GM23248 (cell line): Measurements from ENCODE around the gene FLT1. TPM values are rescaled to one million over a fixed set of nuclear protein-coding genes. Genes with fewer than 3 reads are reported as not detected.

ENCODE experiments used
- DNase-seq: peaks from one replicate; pipeline ENCODE4 v3.0.0-alpha.2; 2015
- H2AFZ ChIP-seq: fragments of 200-600 bp; sonication (generic); 2 replicates; pipeline ENCODE4 v1.6.1; 2016; ENCODE audit warnings: antibody characterized with exemption
- H3F3A ChIP-seq: fragments of 200-600 bp; sonication (generic); 2 replicates; pipeline ENCODE4 v1.6.1; 2016; ENCODE audit warnings: mild to moderate bottlenecking, antibody characterized with exemption, mixed run types; ENCODE audit not compliant: insufficient read depth
- H3K27ac ChIP-seq: fragments of 200-600 bp; sonication (generic); 2 replicates; pipeline ENCODE4 v1.5.1; 2016; ENCODE audit warnings: mild to moderate bottlenecking
- H3K27me3 ChIP-seq: fragments of 200-600 bp; sonication (generic); replicated peaks from 2 replicates; pipeline ENCODE4 v1.6.1; 2016; ENCODE audit warnings: mild to moderate bottlenecking; ENCODE audit not compliant: insufficient read depth
- H3K36me3 ChIP-seq: fragments of 200-600 bp; sonication (generic); 2 replicates; pipeline ENCODE4 v1.6.1; 2016; ENCODE audit warnings: low read depth, mild to moderate bottlenecking
- H3K4me1 ChIP-seq: fragments of 200-600 bp; sonication (generic); 2 replicates; pipeline ENCODE4 v1.6.1; 2016; ENCODE audit warnings: mild to moderate bottlenecking; ENCODE audit not compliant: insufficient read depth
- H3K4me2 ChIP-seq: fragments of 200-600 bp; sonication (generic); one replicate; pipeline ENCODE4 v1.6.1; 2016; ENCODE audit warnings: mild to moderate bottlenecking; ENCODE audit not compliant: unreplicated experiment
- H3K4me3 ChIP-seq: fragments of 200-600 bp; sonication (generic); 2 replicates; pipeline ENCODE4 v1.5.1; 2016; ENCODE audit warnings: mild to moderate bottlenecking
- H3K79me2 ChIP-seq: fragments of 200-600 bp; sonication (generic); 2 replicates; pipeline ENCODE4 v1.6.1; 2016; ENCODE audit warnings: mild to moderate bottlenecking; ENCODE audit not compliant: insufficient read depth
- H3K9ac ChIP-seq: fragments of 200-600 bp; sonication (generic); 2 replicates; pipeline ENCODE4 v1.6.1; 2016; ENCODE audit warnings: mild to moderate bottlenecking
- H3K9me2 ChIP-seq: fragments of 200-600 bp; sonication (generic); 2 replicates; pipeline ENCODE4 v1.6.1; 2016; ENCODE audit warnings: mixed run types, mild to moderate bottlenecking, moderate library complexity; ENCODE audit not compliant: insufficient read depth
- H3K9me3 ChIP-seq: fragments of 200-600 bp; sonication (generic); one replicate; pipeline ENCODE4 v1.6.1; 2017; ENCODE audit warnings: low read depth
- H4K20me1 ChIP-seq: fragments of 200-600 bp; sonication (generic); 2 replicates; pipeline ENCODE4 v1.6.0; 2016; ENCODE audit not compliant: insufficient read depth
- EZH2 ChIP-seq: fragments of 200-600 bp; sonication (generic); IDR thresholded peaks from 2 replicates; pipeline ENCODE4 v1.6.1; 2018; ENCODE audit warnings: antibody characterized with exemption, mild to moderate bottlenecking; ENCODE audit not compliant: insufficient read depth, poor library complexity, severe bottlenecking
- EZH2phosphoT487 ChIP-seq: fragments of 200-600 bp; sonication (generic); IDR thresholded peaks from 2 replicates; pipeline ENCODE4 v1.6.1; 2018; ENCODE audit warnings: antibody characterized with exemption, moderate library complexity, mild to moderate bottlenecking, low read depth; ENCODE audit not compliant: insufficient read depth
- WGBS, 2 experiments: methylation state at CpG; one replicate each; pipeline ENCODE4 v1.1.6; 2015 to 2017; ENCODE audit warnings: low lambda C conversion rate in 2 of 2, low coverage in 1 of 2; ENCODE audit errors: missing lambda C conversion rate in 2 of 2; 5-methylcytosine and 5-hydroxymethylcytosine counted together
- in situ Hi-C: fragments of 300-500 bp; cut with MboI; formaldehyde crosslinking; loops from 2 replicates; pipeline ENCODE4 v1.15.0; 2020
- polyA plus RNA-seq: library from polyadenylated mRNA; unstranded; fragments of >200 nt; fragmentation: Nextera tagmentation; extraction: Ambion mirVana; gene quantifications from 2 replicates; pipeline ENCODE4 v1.2.1, GENCODE V29; 2016
- total RNA-seq: library from RNA; depleted of rRNA; stranded (reverse); fragments of >200 nt; shearing (Covaris generic); gene quantifications from 2 replicates; pipeline ENCODE4 v1.2.3, GENCODE V29; 2014

The FLT1 gene
- total and polyA plus RNA-seq, 2 experiments from 2014 or later, result 12.9 to 18.6 TPM

DNA sequence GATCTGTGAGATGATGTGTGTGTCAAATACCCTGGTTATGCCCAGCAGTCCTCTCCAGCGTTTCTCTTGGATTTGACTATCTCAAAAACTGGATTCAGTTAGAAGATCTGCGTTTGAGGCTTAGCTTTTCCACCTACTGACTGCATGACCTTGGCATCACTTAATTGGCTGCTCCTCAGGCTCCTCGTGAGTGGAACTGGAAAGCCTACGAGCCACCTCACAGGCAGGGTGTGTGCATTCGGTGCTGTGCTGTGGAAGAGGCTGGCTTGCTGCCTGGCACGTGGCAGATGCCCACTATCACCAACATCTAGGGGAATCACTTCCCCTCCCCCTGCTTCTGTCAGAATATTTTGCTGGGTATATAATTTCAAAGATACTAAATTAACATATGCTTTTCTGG is 25.6 kb downstream of the FLT1 start:
- Histone ChIP-seq H3K27ac (no peak overlapping the region), H3K4me3 (no peak overlapping the region), H3K9me3 (no peaks in the 10 kb centered on the region), H4K20me1 (no peaks in the 10 kb centered on the region), H2AFZ (no peak overlapping the region), H3K4me1 (peaks cover 4% of the 10 kb centered on the region), H3K9ac (no peak overlapping the region), H3K36me3 (no peaks in the 10 kb centered on the region), H3K4me2 (no peak overlapping the region), H3K27me3 (no peaks in the 10 kb centered on the region), H3F3A (peaks cover 6% of the 10 kb centered on the region), H3K9me2 (no peaks in the 10 kb centered on the region), H3K79me2 (no peaks in the 10 kb centered on the region)
- TF ChIP-seq EZH2phosphoT487, result no peak
- TF ChIP-seq EZH2, result no peak
- 48 to 60% methylated on average over 6 of the region's 6 CpGs for WGBS, 2 experiments
- in situ Hi-C loops, result no loop called here
- no peak for DNase-seq

DNA sequence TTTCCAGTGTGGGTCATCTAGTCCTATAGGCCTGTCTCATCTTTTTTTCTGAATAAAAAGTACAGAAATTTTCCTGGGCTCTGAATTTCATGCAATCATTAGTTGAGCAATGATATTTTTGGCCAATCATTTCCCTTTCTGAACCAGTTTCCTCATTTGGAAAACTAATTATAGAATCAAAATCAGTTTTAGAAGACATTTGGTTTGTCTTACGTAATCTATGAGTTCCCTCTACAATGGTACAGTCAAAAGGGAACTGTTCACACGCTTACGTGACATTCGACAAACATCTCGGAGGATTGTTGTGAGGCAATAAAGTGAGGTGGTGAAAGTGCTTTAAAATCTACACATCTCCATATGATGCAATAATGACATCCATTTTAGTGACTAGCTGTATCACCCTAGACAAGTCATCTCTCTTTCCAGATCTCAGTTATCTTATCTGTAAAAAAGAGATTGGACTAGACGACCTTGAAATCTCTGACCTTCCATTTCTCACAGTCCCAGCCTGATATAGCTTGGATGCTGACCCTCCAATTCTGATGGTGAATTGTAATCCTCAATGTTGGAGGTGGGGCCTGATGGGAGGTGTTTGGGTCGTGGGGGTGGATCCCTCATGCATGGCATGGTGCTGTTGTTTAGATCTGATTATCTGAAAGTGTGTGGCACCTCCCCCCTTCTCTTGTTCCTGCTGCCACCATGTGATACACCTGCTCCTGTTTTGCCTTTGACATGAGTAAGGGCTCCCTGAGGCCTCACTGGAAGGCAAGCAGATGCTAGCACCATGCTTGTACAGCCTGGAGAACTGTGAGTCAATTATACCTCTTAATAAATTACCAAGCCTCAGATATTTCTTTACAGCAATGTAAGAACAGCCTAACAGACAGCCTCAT is 26.7 kb downstream of the FLT1 start:
- Histone ChIP-seq H3K4me1 (no peaks in the 10 kb centered on the region), H2AFZ (no peak overlapping the region), H3K27me3 (no peaks in the 10 kb centered on the region), H3K79me2 (no peaks in the 10 kb centered on the region), H3K9me3 (no peaks in the 10 kb centered on the region), H3K4me3 (no peak overlapping the region), H4K20me1 (no peaks in the 10 kb centered on the region), H3K36me3 (no peaks in the 10 kb centered on the region), H3K27ac (no peak overlapping the region), H3F3A (no peaks in the 10 kb centered on the region), H3K4me2 (no peak overlapping the region), H3K9me2 (no peaks in the 10 kb centered on the region), H3K9ac (no peak overlapping the region)
- in situ Hi-C loops, result no loop called here
- TF ChIP-seq EZH2, result no peak
- TF ChIP-seq EZH2phosphoT487, result no peak
- DNase-seq, result no peak
- 85 to 87% methylated on average over 7 of the region's 7 CpGs for WGBS, 2 experiments

DNA sequence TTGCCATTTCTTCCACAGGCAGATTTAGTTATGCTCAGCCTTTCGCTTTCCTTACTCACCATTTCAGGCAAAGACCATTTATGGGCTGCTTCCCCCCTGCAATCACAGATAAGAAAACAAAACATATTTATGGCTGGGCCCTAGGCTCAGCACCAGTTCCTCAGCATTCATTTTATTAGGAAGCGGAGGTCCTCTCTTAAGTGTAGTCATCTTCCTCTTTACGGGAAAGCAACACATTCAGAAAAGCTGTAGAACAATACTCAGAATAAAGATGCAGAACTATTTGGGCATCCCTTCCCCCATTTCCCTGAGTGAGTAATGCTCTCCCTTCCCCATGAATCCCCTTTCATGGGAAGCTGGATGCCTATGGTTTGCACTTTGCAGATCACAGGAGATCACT is 27.9 kb downstream of the FLT1 start:
- WGBS, 2 experiments, result 97 to 99% methylated on average over 3 of the region's 3 CpGs
- Histone ChIP-seq H3K4me2 (no peak overlapping the region), H3K79me2 (no peaks in the 10 kb centered on the region), H3K27ac (no peak overlapping the region), H2AFZ (no peak overlapping the region), H3K36me3 (no peaks in the 10 kb centered on the region), H4K20me1 (no peaks in the 10 kb centered on the region), H3K9ac (no peak overlapping the region), H3K9me2 (no peaks in the 10 kb centered on the region), H3K4me1 (no peaks in the 10 kb centered on the region), H3F3A (no peaks in the 10 kb centered on the region), H3K4me3 (no peak overlapping the region), H3K27me3 (no peaks in the 10 kb centered on the region), H3K9me3 (no peaks in the 10 kb centered on the region)
- TF ChIP-seq EZH2phosphoT487 (no peak), EZH2 (no peak)
- in situ Hi-C loops, result no loop called here
- no peak for DNase-seq

DNA sequence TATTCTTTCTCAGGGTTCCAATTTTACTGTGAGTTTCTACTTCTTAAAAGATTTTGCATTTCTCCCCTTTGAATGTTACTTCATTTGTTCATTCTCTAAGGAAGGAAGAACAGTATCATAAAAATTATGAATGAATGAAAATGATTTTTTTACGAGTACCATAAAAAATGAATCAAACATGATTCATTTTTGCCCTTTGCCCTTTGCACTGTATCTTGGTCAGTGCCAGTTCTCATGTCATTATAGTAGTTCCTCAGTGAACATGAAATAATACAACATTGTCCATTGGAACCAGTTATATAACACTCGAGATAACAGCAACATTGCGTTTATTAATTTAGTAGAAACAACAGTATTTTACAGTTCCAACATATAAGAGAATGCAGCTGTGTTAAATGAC is 28.8 kb downstream of the FLT1 start:
- H3K9ac ChIP-seq, result no peak overlapping the region
- 91 to 96% methylated on average over 3 of the region's 3 CpGs for WGBS, 2 experiments

More for the DNA sequence above, 28.8 kb downstream of the FLT1 start:
- in situ Hi-C loops, result no loop called here
- TF ChIP-seq EZH2 (no peak), EZH2phosphoT487 (no peak)
- H3K4me1 ChIP-seq, result no peaks in the 10 kb centered on the region
- H2AFZ ChIP-seq, result no peak overlapping the region
- no peak overlapping the region for H3K4me3 ChIP-seq
- H3K9me2 ChIP-seq, result no peaks in the 10 kb centered on the region
- H3K79me2 ChIP-seq, result no peaks in the 10 kb centered on the region
- H3K36me3 ChIP-seq, result no peaks in the 10 kb centered on the region
- no peaks in the 10 kb centered on the region for H3K9me3 ChIP-seq
- H3K27ac ChIP-seq, result no peak overlapping the region
- H3K4me2 ChIP-seq, result no peak overlapping the region
- no peak for DNase-seq
- H3K27me3 ChIP-seq, result no peaks in the 10 kb centered on the region
- no peaks in the 10 kb centered on the region for H4K20me1 ChIP-seq
- H3F3A ChIP-seq, result no peaks in the 10 kb centered on the region
